BJ (cell line): ENCODE data around the gene MRPL42. TPM values are rescaled to one million over a fixed set of nuclear protein-coding genes. Genes with fewer than 3 reads are reported as not detected.
A peak's percentile ranks its signal among the peaks of the same experiment; 100 is the strongest.

Experiments used
- CTCF ChIA-PET: fragments of 350-600 bp; formaldehyde crosslinking; extraction: SDS; loops from one replicate; lab custom pipeline; 2021; ENCODE audit warnings: antibody characterized with exemption, inconsistent platforms; lab: Yijun Ruan, JAX
- POLR2A ChIA-PET: fragments of 300-600 bp; sonication (Branson Sonifier 250); formaldehyde crosslinking; extraction: SDS; loops from one replicate; lab custom pipeline; 2021; ENCODE audit warnings: antibody characterized with exemption; lab: Charles Lee
- DNase-seq: peaks from one replicate; pipeline ENCODE4 v3.0.0-alpha.2; 2011; ENCODE audit warnings: low read depth
- H3K27me3 ChIP-seq: 2 replicates; pipeline ENCODE4 v1.6.0; 2011; ENCODE audit warnings: low read length; ENCODE audit not compliant: control insufficient read depth, insufficient read depth
- H3K36me3 ChIP-seq: 2 replicates; pipeline ENCODE4 v1.5.1; 2011; ENCODE audit warnings: low read length; ENCODE audit not compliant: control insufficient read depth, insufficient read depth
- H3K4me3 ChIP-seq: 2 replicates; pipeline ENCODE4 v1.5.1; 2011; ENCODE audit warnings: low read depth, mild to moderate bottlenecking, control low read depth, low read length
- polyA plus RNA-seq: library from polyadenylated mRNA; depleted of rRNA; stranded (reverse); fragments of >200 nt; gene quantifications from 2 replicates; pipeline ENCODE4 v1.2.3, GENCODE V29; 2011
- TF ChIP-seq, protein P1 (sequence below): IDR thresholded peaks from 2 replicates; pipeline ENCODE4 v1.5.1; 2011; ENCODE audit warnings: low read depth, mild to moderate bottlenecking, control low read depth, inconsistent platforms, low read length, moderate library complexity; ENCODE audit not compliant: insufficient read depth

MRPL42 gene
- polyA plus RNA-seq, 1 experiment, result 28.1 TPM

DNA sequence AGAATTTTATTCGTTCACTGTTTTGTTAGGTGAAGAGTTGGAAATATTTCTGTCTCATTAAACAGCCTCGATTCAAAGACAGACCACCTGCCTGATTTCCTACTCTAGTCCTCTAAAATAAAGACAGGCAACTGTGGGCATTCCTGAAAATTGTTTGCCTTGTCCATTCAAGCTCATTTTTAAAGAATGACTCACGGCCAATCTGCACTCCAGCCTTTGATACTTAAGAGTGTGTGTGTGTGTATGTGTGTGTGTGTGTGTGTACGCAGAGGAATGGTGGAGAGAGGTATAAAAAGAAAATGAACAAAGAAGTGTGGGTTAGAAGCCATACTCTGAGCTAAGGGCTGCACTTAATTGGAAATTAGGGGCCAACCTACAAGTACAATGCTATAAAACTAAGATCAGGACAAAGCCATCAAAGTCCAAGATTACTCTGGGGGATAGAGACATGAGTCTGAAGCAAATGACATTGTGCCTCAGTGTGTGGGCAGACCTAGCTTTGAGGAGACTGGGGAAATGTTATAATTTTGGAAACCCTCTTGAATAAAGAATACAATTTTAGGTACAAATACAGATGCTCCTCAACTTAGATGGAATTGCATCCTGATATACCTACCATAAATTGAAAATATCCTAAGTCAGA is 59.6 kb downstream of the MRPL42 start:
- Histone ChIP-seq H3K36me3 (no peaks in the 10 kb centered on the region), H3K4me3 (no peak overlapping the region), H3K27me3 (no peaks in the 10 kb centered on the region; the same call in 1 of the 2 replicates)
- POLR2A ChIA-PET, result interaction anchor here (0.6 to 1.0 kb wide), 4 partner anchors 9 to 593 kb away, joined by 3 to 4 read pairs (median 4); no protein-coding TSS in a partner anchor
- DNase-seq, result peak; percentile 50
- TF ChIP-seq, protein P1, sequence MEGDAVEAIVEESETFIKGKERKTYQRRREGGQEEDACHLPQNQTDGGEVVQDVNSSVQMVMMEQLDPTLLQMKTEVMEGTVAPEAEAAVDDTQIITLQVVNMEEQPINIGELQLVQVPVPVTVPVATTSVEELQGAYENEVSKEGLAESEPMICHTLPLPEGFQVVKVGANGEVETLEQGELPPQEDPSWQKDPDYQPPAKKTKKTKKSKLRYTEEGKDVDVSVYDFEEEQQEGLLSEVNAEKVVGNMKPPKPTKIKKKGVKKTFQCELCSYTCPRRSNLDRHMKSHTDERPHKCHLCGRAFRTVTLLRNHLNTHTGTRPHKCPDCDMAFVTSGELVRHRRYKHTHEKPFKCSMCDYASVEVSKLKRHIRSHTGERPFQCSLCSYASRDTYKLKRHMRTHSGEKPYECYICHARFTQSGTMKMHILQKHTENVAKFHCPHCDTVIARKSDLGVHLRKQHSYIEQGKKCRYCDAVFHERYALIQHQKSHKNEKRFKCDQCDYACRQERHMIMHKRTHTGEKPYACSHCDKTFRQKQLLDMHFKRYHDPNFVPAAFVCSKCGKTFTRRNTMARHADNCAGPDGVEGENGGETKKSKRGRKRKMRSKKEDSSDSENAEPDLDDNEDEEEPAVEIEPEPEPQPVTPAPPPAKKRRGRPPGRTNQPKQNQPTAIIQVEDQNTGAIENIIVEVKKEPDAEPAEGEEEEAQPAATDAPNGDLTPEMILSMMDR, result no peak
- CTCF ChIA-PET, result interaction anchor here (0.6 to 1.3 kb wide), 5 partner anchors 9 to 29 kb away, joined by 3 to 5 read pairs (median 4); no protein-coding TSS in a partner anchor

DNA sequence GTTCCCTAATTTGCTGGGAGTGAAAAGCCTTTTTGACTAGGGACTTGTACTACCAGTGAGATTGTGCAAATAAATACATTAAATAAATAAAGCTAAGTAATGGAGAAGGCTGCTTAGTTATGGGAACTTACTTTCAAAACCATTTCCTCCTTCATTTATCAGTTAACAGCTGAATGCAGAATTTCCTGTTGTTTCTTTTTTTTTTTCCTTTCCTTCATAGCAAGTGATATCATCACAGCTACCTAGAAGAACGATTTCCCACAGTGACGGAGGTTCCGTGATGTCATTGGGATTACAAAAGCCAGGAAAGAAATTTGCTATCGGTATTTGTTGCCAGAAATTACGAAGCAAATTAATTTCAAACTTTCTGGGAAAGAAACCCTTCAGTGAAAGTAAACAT is 63.0 kb downstream of the MRPL42 start:
- CTCF ChIA-PET, result no interaction called here
- no peak for DNase-seq

DNA sequence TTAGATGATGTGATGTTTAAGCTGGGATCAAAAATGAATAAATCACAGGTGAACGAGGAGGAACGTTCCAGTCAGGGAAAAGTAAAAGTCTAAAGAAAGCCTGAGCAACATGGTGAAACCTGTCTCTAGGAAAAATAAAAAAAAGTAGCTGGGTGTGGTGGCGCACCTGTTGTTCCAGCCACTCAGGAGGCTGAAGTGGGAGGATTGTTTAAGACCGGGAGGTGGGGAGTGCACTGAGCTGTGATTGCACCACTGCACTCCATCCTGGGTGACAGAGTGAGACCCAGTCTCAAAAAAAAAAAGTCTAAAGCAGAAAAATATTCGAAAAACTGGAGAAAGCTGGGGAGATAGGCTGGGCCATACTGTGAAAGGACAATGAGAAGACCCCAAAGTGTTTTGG is 66.0 kb downstream of the MRPL42 start:
- no peaks in the 10 kb centered on the region for H3K36me3 ChIP-seq
- POLR2A ChIA-PET, result no interaction called here

More for the DNA sequence above, 63.0 kb downstream of the MRPL42 start:
- no peaks in the 10 kb centered on the region for H3K36me3 ChIP-seq
- no peak overlapping the region for H3K4me3 ChIP-seq
- no peaks in the 10 kb centered on the region; the same call in 1 of the 2 replicates for H3K27me3 ChIP-seq
- POLR2A ChIA-PET, result interaction anchor here (0.6 kb wide), 1 partner anchor 291 kb away, joined by 6 read pairs; no protein-coding TSS in a partner anchor
- TF ChIP-seq, protein P1, result no peak

DNA sequence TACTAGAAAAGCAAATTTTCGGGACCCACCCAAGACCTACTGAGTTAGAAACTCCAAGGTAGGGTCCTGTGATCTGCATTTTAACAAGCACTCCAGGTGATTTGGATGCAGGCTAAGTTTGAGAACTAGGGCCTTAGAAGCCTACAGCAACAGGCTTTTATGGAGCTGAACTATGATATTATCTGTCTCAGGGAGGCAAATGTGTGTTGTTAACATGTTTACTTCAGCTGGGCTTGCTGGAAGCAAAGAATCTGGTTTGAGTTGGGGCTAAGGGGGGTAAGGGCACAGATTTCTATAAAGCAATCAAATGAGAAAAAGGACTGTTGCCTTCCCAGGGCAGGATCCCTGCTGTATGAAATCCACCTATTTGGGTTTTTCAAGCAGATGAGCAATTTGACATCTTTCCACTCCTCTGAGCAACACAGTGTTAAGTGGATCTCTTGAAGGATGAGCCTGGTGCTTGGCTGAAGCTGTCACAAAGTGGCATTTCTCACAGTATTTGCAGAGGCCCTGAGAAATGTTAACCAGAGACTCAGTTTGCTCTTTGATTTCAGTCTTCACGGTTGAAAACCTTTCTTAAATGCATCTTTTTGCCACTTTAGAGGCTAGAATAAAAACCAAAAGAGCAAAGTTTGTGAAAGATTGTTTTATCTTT is 68.9 kb downstream of the MRPL42 start:
- no peak for DNase-seq
- Histone ChIP-seq H3K4me3 (no peak overlapping the region), H3K36me3 (no peaks in the 10 kb centered on the region), H3K27me3 (no peaks in the 10 kb centered on the region)
- ChIA-PET POLR2A (interaction anchor here (0.5 to 1.0 kb wide), 2 partner anchors 9 to 251 kb away, joined by 4 to 21 read pairs; no protein-coding TSS in a partner anchor), CTCF (interaction anchor here (0.9 to 1.0 kb wide), 2 partner anchors 9 to 566 kb away, joined by 3 read pairs; no protein-coding TSS in a partner anchor)
- TF ChIP-seq, protein P1, result no peak

More for the DNA sequence above, 66.0 kb downstream of the MRPL42 start:
- no peak for DNase-seq
- TF ChIP-seq, protein P1, result no peak
- Histone ChIP-seq H3K27me3 (no peaks in the 10 kb centered on the region; the same call in 1 of the 2 replicates), H3K4me3 (no peak overlapping the region)
- CTCF ChIA-PET, result interaction anchor here (0.9 kb wide), 1 partner anchor 23 kb away, joined by 3 read pairs; no protein-coding TSS in a partner anchor
